HG03575 (cell line): Measurements from ENCODE around the gene CSDE1.

Source experiments
- ATAC-seq: cut with Tn5 transposase; IDR thresholded peaks from one replicate; pipeline ENCODE4 v1.9.1; 2021; ENCODE audit not compliant: unreplicated experiment, insufficient number of reproducible peaks, low FRiP score; ENCODE audit errors: extremely low read depth

Gene CSDE1

DNA sequence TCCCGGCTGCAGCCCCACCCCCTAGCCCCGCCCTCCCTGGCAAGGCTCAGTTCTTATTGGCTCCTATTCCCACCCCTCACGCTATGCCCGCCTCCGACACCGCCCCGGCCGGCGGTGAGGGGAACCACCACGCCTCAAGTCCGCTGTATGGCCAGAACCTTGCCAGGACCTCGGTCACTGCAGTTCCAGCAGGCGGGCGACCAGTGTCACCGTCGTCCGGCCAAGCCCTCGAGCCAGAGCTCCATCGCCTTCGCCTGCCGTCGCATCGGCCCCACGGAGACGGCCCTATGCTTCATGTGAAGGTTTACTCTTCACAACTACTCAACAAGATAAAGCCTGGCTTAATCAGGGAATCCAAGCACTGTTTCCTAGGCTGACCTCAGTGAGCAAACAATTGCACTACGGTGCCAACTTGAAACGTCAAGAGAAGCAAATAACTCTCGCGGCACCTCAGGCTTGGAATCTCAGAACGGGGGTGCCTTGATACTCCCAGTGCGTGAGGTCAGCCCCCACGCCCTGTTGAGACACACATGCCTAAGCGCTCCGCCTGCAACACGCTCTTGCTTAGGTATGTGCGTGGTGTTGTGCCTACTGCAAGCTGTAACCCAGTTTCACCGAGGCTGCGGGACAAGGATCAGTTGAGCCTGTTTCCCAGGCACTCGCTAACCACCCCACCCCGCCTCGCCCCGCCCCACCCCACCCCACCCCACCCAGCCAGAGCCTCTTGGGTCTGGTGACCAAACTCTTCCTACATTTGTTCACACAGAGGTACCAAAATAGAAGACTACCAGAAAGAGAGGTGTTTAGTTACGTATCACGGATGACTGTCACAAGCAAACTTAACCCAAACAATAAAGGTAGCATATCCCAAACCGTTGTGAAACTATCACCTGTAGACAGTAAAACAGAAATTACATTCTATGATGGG, 87.4 kb downstream of the CSDE1 start:
- ATAC-seq, result peak; percentile 61

DNA sequence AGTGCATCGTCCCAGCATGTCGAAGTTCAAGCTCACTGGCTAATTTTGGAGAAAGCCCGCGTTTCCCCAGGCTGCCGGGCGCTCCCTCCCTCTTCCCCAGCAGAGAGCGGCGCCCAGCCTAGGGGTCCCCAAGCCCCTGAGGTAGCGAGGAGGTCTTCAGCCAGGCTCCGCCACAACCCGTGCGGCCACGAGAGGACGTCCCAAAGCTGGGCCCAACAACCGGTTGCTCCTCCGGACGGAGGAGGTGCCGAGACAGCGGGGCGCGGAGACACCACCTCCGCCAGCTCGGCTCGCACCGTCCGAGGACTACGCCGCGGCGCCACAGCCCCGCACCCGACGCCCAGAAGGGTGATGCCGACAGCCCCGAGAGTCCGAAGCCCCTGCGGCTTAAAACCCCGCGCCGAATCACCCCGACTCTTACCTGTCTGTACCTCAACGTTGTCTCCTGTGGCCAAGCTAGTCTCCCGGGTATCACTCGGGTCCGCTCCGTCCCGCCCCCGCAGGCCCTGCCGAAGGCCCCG, 88.2 kb downstream of the CSDE1 start, which contains the start of gene DENND2C:
DENND2C (minus strand) TSS at position 488 of the 521 bp plus-strand sequence. CDS start 44,065 bp downstream, outside the sequence.
- peak; percentile 20 for ATAC-seq

DNA sequence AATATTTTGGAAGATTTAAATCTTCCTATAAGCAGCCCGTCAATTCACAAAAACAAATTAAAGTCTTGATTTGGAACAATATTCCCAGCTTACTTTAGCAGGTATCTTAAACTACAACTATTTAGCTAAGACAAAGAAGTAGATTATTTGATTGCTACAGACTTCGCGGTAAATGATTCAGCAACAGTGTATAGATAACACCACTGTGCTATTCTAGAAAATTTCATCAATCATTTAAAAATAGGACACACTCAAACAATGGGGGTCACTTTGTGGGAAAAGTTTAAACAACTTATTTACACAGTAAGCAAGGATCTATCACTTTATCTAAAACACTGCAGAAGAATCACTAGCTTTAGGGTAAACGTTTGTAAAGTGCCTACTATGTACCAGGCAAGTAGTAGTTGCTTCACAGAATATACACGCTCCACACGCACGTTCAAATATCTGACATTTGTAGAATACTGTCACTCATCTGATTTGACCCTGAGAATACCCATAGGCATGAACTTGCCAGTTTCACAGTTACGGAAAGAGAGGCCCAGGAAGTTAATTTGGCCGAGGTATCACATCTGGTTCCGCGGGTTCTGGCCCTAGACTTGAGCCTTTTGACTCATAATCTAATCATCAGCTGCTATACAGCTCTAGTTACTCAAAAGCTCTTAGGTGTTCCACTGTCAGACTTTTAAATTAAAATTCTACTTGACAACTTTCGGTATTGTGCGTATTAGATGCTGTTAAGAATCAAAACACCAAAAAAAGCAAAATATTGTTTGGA, 88.8 kb downstream of the CSDE1 start:
- ATAC-seq, result no peak

DNA sequence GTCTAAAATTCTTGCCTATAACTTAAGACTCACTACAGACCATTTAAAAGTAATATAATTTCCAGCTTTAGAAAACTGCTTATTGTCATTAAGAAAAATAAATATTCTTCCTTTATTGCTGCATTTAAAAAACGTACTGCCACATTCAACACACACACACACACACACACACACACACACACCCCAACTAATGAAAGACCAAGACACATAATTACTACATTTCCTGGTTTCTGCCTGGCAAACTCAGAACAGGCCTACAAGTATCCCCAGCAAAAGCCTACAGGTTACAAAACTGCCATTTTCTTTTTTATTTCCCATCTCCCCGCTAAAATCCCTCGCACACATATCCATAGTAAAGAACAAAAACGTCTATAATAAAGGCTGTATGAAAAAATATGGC, 89.4 kb downstream of the CSDE1 start:
- no peak for ATAC-seq

DNA sequence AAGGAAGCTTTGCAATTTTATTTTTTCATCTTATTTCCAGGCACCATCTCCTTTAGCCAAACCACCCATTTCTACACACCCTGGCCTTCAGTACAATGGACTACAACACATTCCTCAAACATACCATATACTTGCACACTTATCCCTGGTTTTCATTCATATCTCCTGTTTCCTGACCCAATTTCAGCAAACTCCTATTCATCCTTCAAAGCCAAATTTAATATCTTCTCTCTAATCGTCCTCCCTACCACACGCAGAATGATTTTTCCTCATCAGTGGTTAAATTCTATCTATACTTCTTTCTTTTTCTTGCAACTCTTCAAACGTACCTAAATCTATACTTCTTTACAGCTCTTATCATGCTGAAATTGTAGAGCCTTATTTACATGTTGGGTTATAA, 90.8 kb downstream of the CSDE1 start:
- ATAC-seq, result no peak
